A549 (cell line): ENCODE data around the gene POU1F1. TPM values are rescaled to one million over a fixed set of nuclear protein-coding genes. Genes with fewer than 3 reads are reported as not detected.
A peak's percentile ranks its signal among the peaks of the same experiment; 100 is the strongest.

Experiments used
- ATAC-seq, 2 experiments: fragments of 200-7000 bp in 1 of 2; fragments of >200 bp in 1 of 2; cut with Nextera tagmentation in 1 of 2; cut with Tn5 transposase in 1 of 2; 3 replicates each; pipeline versions ENCODE4 v1.8.0 to v1.9.1; 2018 to 2020; ENCODE audit warnings: mild to moderate bottlenecking in 1 of 2, moderate library complexity in 1 of 2
- CTCF ChIA-PET: fragments of 300-600 bp; sonication (Branson Sonifier 250); formaldehyde crosslinking; extraction: SDS; loops from one replicate; lab custom pipeline; 2021; ENCODE audit warnings: antibody characterized with exemption, inconsistent platforms; lab: Yijun Ruan, JAX
- POLR2A ChIA-PET: fragments of 350-600 bp; formaldehyde crosslinking; extraction: SDS; loops from one replicate; lab custom pipeline; 2021; ENCODE audit warnings: antibody characterized with exemption, inconsistent platforms; lab: Yijun Ruan, JAX
- DNase-seq, 2 experiments: peaks; one replicate each; pipeline versions ENCODE4 v3.0.0 to v3.0.0-alpha.2; 2011 to 2016; ENCODE audit warnings: low read depth in 1 of 2, low spot score in 1 of 2
- FAIRE-seq: peaks from 2 replicates; lab custom pipeline; 2011; peaks lifted over from hg19 to GRCh38; lab: Jason Lieb, UNC
- H3K27ac ChIP-seq, 2 experiments: fragments of >200 bp; sonication (Bioruptor Twin); formaldehyde crosslinking; 3 replicates each; pipeline ENCODE4 v1.5.1; 2016 to 2017
- H3K4me1 ChIP-seq: fragments of >200 bp; sonication (Bioruptor Twin); formaldehyde crosslinking; 3 replicates; pipeline ENCODE4 v1.6.1; 2016
- H3K4me2 ChIP-seq: fragments of >200 bp; sonication (Bioruptor Twin); formaldehyde crosslinking; 3 replicates; pipeline ENCODE4 v1.6.1; 2016
- H3K4me3 ChIP-seq: fragments of >200 bp; sonication (Bioruptor Twin); formaldehyde crosslinking; 3 replicates; pipeline ENCODE4 v1.5.1; 2016
- H3K9me3 ChIP-seq: fragments of >200 bp; sonication (Bioruptor Twin); formaldehyde crosslinking; 3 replicates; pipeline ENCODE4 v1.6.1; 2016
- CBX2 ChIP-seq: fragments of 200-600 bp; sonication (generic); IDR thresholded peaks from 2 replicates; pipeline ENCODE4 v1.6.1; 2016; ENCODE audit warnings: low read depth, mild to moderate bottlenecking, borderline replicate concordance
- CBX8 ChIP-seq: fragments of 200-600 bp; sonication (generic); IDR thresholded peaks from 2 replicates; pipeline ENCODE4 v1.6.1; 2016
- CHD2 ChIP-seq: fragments of 150-350 bp; IDR thresholded peaks from 2 replicates; pipeline ENCODE4 v1.6.1; 2014; ENCODE audit warnings: low read length; ENCODE audit not compliant: partially characterized antibody
- CHD4 ChIP-seq: fragments of 200-600 bp; sonication (generic); IDR thresholded peaks from 2 replicates; pipeline ENCODE4 v1.6.1; 2016; ENCODE audit warnings: antibody characterized with exemption, mild to moderate bottlenecking, borderline replicate concordance
- EHF ChIP-seq: fragments of 250-450 bp; sonication (Bioruptor Pico); IDR thresholded peaks from 2 replicates; pipeline ENCODE4 v1.5.0; 2020; ENCODE audit warnings: mild to moderate bottlenecking
- EP300 ChIP-seq, 2 experiments: fragments of >200 bp; sonication (Bioruptor Twin); formaldehyde crosslinking; IDR thresholded peaks; 2 replicates in 1 of 2; 3 replicates in 1 of 2; pipeline ENCODE4 v1.6.1; 2016 to 2017
- ESRRA ChIP-seq: fragments of 150-350 bp; IDR thresholded peaks from 2 replicates; pipeline ENCODE4 v1.6.1; 2014; ENCODE audit warnings: mild to moderate bottlenecking, low read length, borderline replicate concordance
- FOSL2 ChIP-seq, 2 experiments: fragments of 450-650 bp in 1 of 2; fragments of >200 bp in 1 of 2; sonication (Bioruptor Twin) in 1 of 2; formaldehyde crosslinking; IDR thresholded peaks; 2 replicates each; pipeline versions ENCODE4 v1.5.0 to v1.6.1; 2016 to 2020; ENCODE audit warnings: mild to moderate bottlenecking in 1 of 2, moderate library complexity in 1 of 2
- GATA3 ChIP-seq: IDR thresholded peaks from 2 replicates; pipeline ENCODE4 v1.6.1; 2012; ENCODE audit warnings: borderline replicate concordance
- HES2 ChIP-seq: fragments of >200 bp; sonication (Bioruptor Twin); formaldehyde crosslinking; IDR thresholded peaks from 2 replicates; pipeline ENCODE4 v1.6.1; 2016
- HMGXB4 ChIP-seq: fragments of 250-450 bp; sonication (Bioruptor Pico); IDR thresholded peaks from 2 replicates; pipeline ENCODE4 v1.5.0; 2021; ENCODE audit warnings: mild to moderate bottlenecking, moderate library complexity, borderline replicate concordance
- KDM5A ChIP-seq: fragments of 200-600 bp; sonication (generic); IDR thresholded peaks from 2 replicates; pipeline ENCODE4 v1.6.1; 2016; ENCODE audit warnings: antibody characterized with exemption, mild to moderate bottlenecking
- MAFK ChIP-seq: fragments of 450-650 bp; IDR thresholded peaks from 2 replicates; pipeline ENCODE4 v1.6.1; 2014; ENCODE audit not compliant: partially characterized antibody
- MAX ChIP-seq: IDR thresholded peaks from 2 replicates; pipeline ENCODE4 v1.6.1; 2012
- MAZ ChIP-seq: fragments of 150-350 bp; IDR thresholded peaks from 2 replicates; pipeline ENCODE4 v1.6.1; 2014; ENCODE audit warnings: antibody characterized with exemption, low read depth, low read length, borderline replicate concordance
- PBX3 ChIP-seq: IDR thresholded peaks from 2 replicates; pipeline ENCODE4 v1.6.1; 2012
- REST ChIP-seq: fragments of 200-600 bp; sonication (generic); IDR thresholded peaks from 2 replicates; pipeline ENCODE4 v1.6.1; 2016; ENCODE audit warnings: antibody characterized with exemption, mild to moderate bottlenecking, moderate library complexity
- RFX5 ChIP-seq: fragments of 450-650 bp; IDR thresholded peaks from 2 replicates; pipeline ENCODE4 v1.7.1; 2014; ENCODE audit warnings: antibody characterized with exemption, mild to moderate bottlenecking, moderate library complexity
- SMC3 ChIP-seq: fragments of >200 bp; sonication (Bioruptor Twin); formaldehyde crosslinking; IDR thresholded peaks from 3 replicates; pipeline ENCODE4 v1.6.1; 2018; ENCODE audit warnings: inconsistent platforms
- TP53 ChIP-seq: fragments of 250-450 bp; sonication (Bioruptor Pico); IDR thresholded peaks from 2 replicates; pipeline ENCODE4 v1.5.0; 2021; ENCODE audit warnings: mild to moderate bottlenecking, moderate library complexity
- USF2 ChIP-seq: fragments of 450-650 bp; IDR thresholded peaks from 2 replicates; pipeline ENCODE4 v1.6.1; 2014; ENCODE audit warnings: antibody characterized with exemption
- whole genome bisulfite sequencing: methylation state at CpG from one replicate; pipeline ENCODE4 v1.1.6; 2017; ENCODE audit errors: missing lambda C conversion rate; 5-methylcytosine and 5-hydroxymethylcytosine counted together
- polyA minus RNA-seq: library from RNA; depleted of rRNA, polyadenylated mRNA; stranded (reverse); fragments of >200 nt; gene quantifications from 2 replicates; pipeline ENCODE4 v1.2.3, GENCODE V29; 2011; rRNA and poly(A)+ RNA removed
- polyA plus RNA-seq, 4 experiments: library from polyadenylated mRNA; depleted of rRNA in 3 of 4; stranded (reverse); fragments of >200 nt; fragmentation: RNase III in 1 of 4; extraction: RNeasy Plus Mini Kit Qiagen cat#74134 plus additional on column Dnase treatment in 1 of 4; gene quantifications; 2 replicates in 3 of 4; 3 replicates in 1 of 4; pipeline ENCODE4 v1.2.3, GENCODE V29; 2011 to 2017

Gene POU1F1
- polyA plus RNA-seq (2011; rRNA removed): 0.17 and 0.59 TPM in 2 replicates
- polyA plus RNA-seq (2012; cell fraction: cytosol; rRNA removed): not detected in 2 replicates
- not detected in 2 replicates for polyA plus RNA-seq (2012; cell fraction: nucleus; rRNA removed)
- not detected in 3 replicates for polyA plus RNA-seq (2017; fragmentation: RNase III; extraction: RNeasy Plus Mini Kit Qiagen cat#74134 plus additional on column Dnase treatment)
- not detected in 2 replicates for polyA minus RNA-seq

- ATAC-seq: no peak
- no peak for TF ChIP-seq EP300 (IDR thresholded peaks at IDR 0.05)
- TF ChIP-seq REST: no peak
- TF ChIP-seq CHD2: no peak
- TF ChIP-seq CHD4: no peak
- no peak for TF ChIP-seq EHF (CRISPR knock-in tag)
- TF ChIP-seq MAFK: no peak
- no peak for TF ChIP-seq SMC3
- no peak for TF ChIP-seq GATA3
- no peak for TF ChIP-seq HMGXB4 (CRISPR knock-in tag)
- TF ChIP-seq CBX2: no peak
- TF ChIP-seq TP53: no peak
- no peak for TF ChIP-seq RFX5
- TF ChIP-seq HES2: no peak
- no peaks in the 10 kb centered on the region for H3K9me3 ChIP-seq
- H3K4me3 ChIP-seq: no peak within 1 kb of the TSS
- POLR2A ChIA-PET: no interaction called here
- FAIRE-seq: no peak
- no peak for DNase-seq
- H3K4me2 ChIP-seq: no peak within 1 kb of the TSS
- CTCF ChIA-PET: interaction anchor here (1.0 kb wide), 1 partner anchor 16 kb away, joined by 3 read pairs; no protein-coding TSS in a partner anchor
- 93% methylated on average over 6 of the region's 6 CpGs for WGBS
- H3K4me1 ChIP-seq: no peaks in the 10 kb centered on the region
- H3K27ac ChIP-seq: no peak within 1 kb of the TSS
Observed at GRCh38 chr3:87276484-87276883, at the start of gene POU1F1. POU1F1 (minus strand) TSS chr3:87276584; CDS start chr3:87276462, 122 bp downstream.

- H3K9me3 ChIP-seq: no peaks in the 10 kb centered on the region; the same call in 1 of the 3 replicates
- no peak for TF ChIP-seq KDM5A
- no peak for TF ChIP-seq ESRRA
- TF ChIP-seq MAX: no peak
- TF ChIP-seq USF2: no peak
- TF ChIP-seq FOSL2 (IDR thresholded peaks at IDR 0.05): no peak
- TF ChIP-seq FOSL2 (CRISPR knock-in tag; IDR thresholded peaks at IDR 0.05): no peak
- no peak for TF ChIP-seq CHD4
- no peak for TF ChIP-seq MAZ
- no peak for TF ChIP-seq MAFK
- TF ChIP-seq PBX3: no peak
- TF ChIP-seq CBX8: no peak
- no peak for DNase-seq
- H3K4me3 ChIP-seq: no peak overlapping the region
- 82% methylated on average over 1 of the region's 1 CpG for WGBS
- no peak overlapping the region for H3K4me2 ChIP-seq
- ATAC-seq: no peak
- peak overlapping the region in 1 of 2 experiments; percentile 15; a peak in 1 of 6 replicates for H3K27ac ChIP-seq
- CTCF ChIA-PET: interaction anchor here (0.5 to 3.0 kb wide), 6 partner anchors 9 to 802 kb away, joined by 3 to 11 read pairs (median 3); no protein-coding TSS in a partner anchor
- no peak for FAIRE-seq
- peaks cover 16% of the 10 kb centered on the region for H3K4me1 ChIP-seq
- POLR2A ChIA-PET: no interaction called here
Observed at GRCh38 chr3:87324609-87325008, 48.2 kb upstream of the POU1F1 start.
